Lower leg skin (tissue), 3 donors: ENCODE results near the gene USP35.

Experiments used
- CTCF ChIP-seq, 3 donors: fragments of 450-650 bp; IDR thresholded peaks; one replicate each; pipeline ENCODE4 v1.5.1; 2016; ENCODE audit warnings: antibody characterized with exemption in 3 of 3, mild to moderate bottlenecking in 3 of 3, moderate library complexity in 2 of 3
- POLR2A ChIP-seq, 2 donors: fragments of 450-650 bp; IDR thresholded peaks; one replicate each; pipeline ENCODE4 v1.6.1; 2016 to 2017; ENCODE audit warnings: antibody characterized with exemption in 2 of 2, mild to moderate bottlenecking in 1 of 2, moderate library complexity in 1 of 2

DNA sequence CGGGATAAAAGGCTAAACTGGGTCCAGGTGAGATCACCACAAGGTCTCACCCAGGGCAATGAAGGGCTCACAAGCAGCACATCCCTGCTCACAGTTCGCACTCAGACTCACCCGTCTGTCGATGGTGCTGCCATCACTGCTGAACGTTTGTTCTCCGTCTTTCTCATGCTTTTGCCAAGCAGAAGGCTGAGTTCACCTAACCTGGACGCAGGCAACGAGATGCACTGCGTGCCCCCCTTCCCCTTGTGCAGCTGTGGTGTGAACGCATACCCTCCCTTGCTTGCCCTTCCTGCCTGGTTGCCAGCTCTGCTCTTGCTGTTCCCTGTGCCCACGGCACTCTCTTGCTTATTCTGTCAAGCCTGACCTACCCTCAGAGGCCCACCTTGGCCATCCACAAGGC lies 18.3 kb upstream of the USP35 start:
- TF ChIP-seq CTCF (IDR thresholded peaks at IDR 0.05) (no peak), POLR2A (IDR thresholded peaks at IDR 0.05) (no peak)
